ENCODE measurements around the gene TUBB1.

DNA sequence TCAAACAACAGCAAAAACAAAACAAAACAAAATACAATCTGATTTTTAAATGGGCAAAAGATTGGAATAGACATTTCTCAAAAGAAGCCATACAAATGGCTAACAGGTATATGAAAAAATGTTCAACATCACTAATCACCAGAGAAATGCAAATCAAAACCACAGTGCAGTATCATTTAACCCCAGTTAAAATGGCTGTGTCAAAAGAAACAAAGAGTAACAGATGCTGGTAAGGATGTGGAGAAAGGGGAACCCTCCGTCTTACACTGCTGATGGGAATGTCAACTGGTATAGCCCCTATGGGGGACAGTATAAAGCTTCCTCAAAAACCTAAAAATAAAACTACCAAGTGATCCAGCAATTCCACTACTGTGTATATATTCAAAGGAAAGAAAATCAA, 49.1 kb upstream of the TUBB1 start:
- TF ChIP-seq POLR2A (IDR thresholded peaks at IDR 0.05; ENCODE audit: low read length), result no peak
- no peak for TF ChIP-seq GATA1 (IDR thresholded peaks at IDR 0.05; ENCODE audit: low read depth, low read length)
